Measurements from ENCODE around the gene TBL1XR1. TPM values are rescaled to one million over a fixed set of nuclear protein-coding genes. Genes with fewer than 3 reads are reported as not detected.

The TBL1XR1 gene
- total and polyA plus RNA-seq, 2 of the 8 experiments (the other 6 are each of a cell fraction or from before 2014, with no cell fraction given), result 28.1 to 147 TPM

DNA sequence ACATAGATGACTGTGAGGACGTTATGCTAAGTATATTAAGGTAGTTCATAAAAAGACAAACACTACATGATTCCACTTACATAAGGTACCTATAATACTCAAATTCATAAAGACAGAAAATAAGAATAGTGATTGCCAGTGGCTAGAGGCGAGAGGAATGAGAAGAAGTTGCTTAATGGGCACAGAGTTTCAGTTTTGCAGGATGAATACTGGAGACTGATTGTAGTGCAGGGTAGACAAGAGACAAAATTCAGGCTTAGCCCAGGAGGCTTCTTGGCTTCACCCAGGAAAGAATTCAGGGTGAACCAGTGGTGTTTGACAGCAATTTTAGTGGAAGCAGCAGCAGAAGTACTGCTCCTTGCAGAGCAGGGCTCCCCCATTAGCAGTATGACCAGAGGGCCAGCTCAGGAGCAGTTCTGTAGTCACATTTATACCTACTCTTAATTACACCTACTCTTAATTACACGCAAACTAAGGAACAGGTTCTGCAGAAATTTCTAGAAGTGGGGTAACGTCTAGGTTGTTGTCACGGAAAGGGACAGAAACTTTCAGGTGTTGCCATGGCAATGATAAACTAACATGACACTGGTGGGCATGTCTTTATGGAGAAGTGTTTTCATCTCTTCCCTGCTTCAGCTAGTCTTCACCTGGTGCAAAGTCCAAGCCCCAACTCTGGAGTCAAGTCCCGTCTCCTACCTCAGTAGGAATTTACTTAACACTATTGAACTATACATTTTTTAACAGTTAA is 55.2 kb downstream of the TBL1XR1 start (continued):
- TF ChIP-seq JUND (IDR thresholded peaks at IDR 0.05; ENCODE audit: low read length) (no peak), SIRT6 (IDR thresholded peaks at IDR 0.05; ENCODE audit: low read length) (no peak), EZH2 (IDR thresholded peaks at IDR 0.05; ENCODE audit: low read depth, low read length, severe bottlenecking) (no peak), TBP (IDR thresholded peaks at IDR 0.05; ENCODE audit: low read depth, low read length) (no peak), RNF2 (IDR thresholded peaks at IDR 0.05; ENCODE audit: borderline replicate concordance, low read depth, low read length, missing control alignments, poor library complexity, severe bottlenecking) (no peak), RXRA (IDR thresholded peaks at IDR 0.05; ENCODE audit: insufficient read depth, low read depth, low read length) (no peak)

Measured in H1 (cell line).